Measurements from ENCODE around the gene MED19. TPM values are rescaled to one million over a fixed set of nuclear protein-coding genes. Genes with fewer than 3 reads are reported as not detected.
"Not testable (repeated sequence)": the region's sequence is repeated elsewhere in the genome, so short reads cannot be mapped to it uniquely, and the experiment has no call there.

The MED19 gene
- total RNA-seq, 1 donor from 2014 or later: 18.5 TPM

- Mint-ChIP-seq H3K4me3 (ENCODE audit: unreplicated experiment) (no peak overlapping the region), H3K27me3 (ENCODE audit: unreplicated experiment) (no peaks in the 10 kb centered on the region)
- no peak for TF ChIP-seq CTCF (IDR thresholded peaks at IDR 0.05)
These were observed 23.7 kb upstream of the MED19 start for GRCh38 chr11:57735619-57736298.

GRCh38 chr11:57732661-57733060, 20.6 kb upstream of the MED19 start:
- H3K27ac Mint-ChIP-seq (ENCODE audit: unreplicated experiment): no peak overlapping the region

More at GRCh38 chr11:57735619-57736298, 23.7 kb upstream of the MED19 start:
- peaks cover 9% of the 10 kb centered on the region for H3K36me3 Mint-ChIP-seq (ENCODE audit: unreplicated experiment)
- H3K4me1 Mint-ChIP-seq (ENCODE audit: unreplicated experiment): peaks cover 5% of the 10 kb centered on the region
- H3K27ac Mint-ChIP-seq (ENCODE audit: unreplicated experiment): no peak overlapping the region
- DNase-seq (ENCODE audit: extremely low spot score, unreplicated experiment): no peak
- no peaks in the 10 kb centered on the region for H3K9me3 Mint-ChIP-seq (ENCODE audit: unreplicated experiment)

GRCh38 chr11:57729479-57729878, 17.5 kb upstream of the MED19 start:
- DNase-seq (ENCODE audit: extremely low spot score, unreplicated experiment): no peak
- TF ChIP-seq CTCF (IDR thresholded peaks at IDR 0.05): no peak
- Mint-ChIP-seq H3K27me3 (ENCODE audit: unreplicated experiment) (no peaks in the 10 kb centered on the region), H3K27ac (ENCODE audit: unreplicated experiment) (no peak overlapping the region), H3K4me3 (ENCODE audit: unreplicated experiment) (no peak overlapping the region), H3K4me1 (ENCODE audit: unreplicated experiment) (no peaks in the 10 kb centered on the region), H3K36me3 (ENCODE audit: unreplicated experiment) (peaks cover 3% of the 10 kb centered on the region), H3K9me3 (ENCODE audit: unreplicated experiment) (no peaks in the 10 kb centered on the region)

More at GRCh38 chr11:57732661-57733060, 20.6 kb upstream of the MED19 start:
- Mint-ChIP-seq H3K4me1 (ENCODE audit: unreplicated experiment) (no peaks in the 10 kb centered on the region), H3K36me3 (ENCODE audit: unreplicated experiment) (peaks cover 6% of the 10 kb centered on the region), H3K9me3 (ENCODE audit: unreplicated experiment) (no peaks in the 10 kb centered on the region), H3K27me3 (ENCODE audit: unreplicated experiment) (no peaks in the 10 kb centered on the region), H3K4me3 (ENCODE audit: unreplicated experiment) (no peak overlapping the region)
- TF ChIP-seq CTCF (IDR thresholded peaks at IDR 0.05): no peak
- DNase-seq (ENCODE audit: extremely low spot score, unreplicated experiment): no peak

- no peak for DNase-seq (ENCODE audit: extremely low spot score, unreplicated experiment)
- Mint-ChIP-seq H3K4me3 (ENCODE audit: unreplicated experiment) (no peak overlapping the region), H3K9me3 (ENCODE audit: unreplicated experiment) (no peaks in the 10 kb centered on the region), H3K36me3 (ENCODE audit: unreplicated experiment) (peaks cover 3% of the 10 kb centered on the region), H3K27ac (ENCODE audit: unreplicated experiment) (peak overlapping the region; percentile 9), H3K4me1 (ENCODE audit: unreplicated experiment) (no peaks in the 10 kb centered on the region), H3K27me3 (ENCODE audit: unreplicated experiment) (no peaks in the 10 kb centered on the region)
- TF ChIP-seq CTCF (IDR thresholded peaks at IDR 0.05): no peak
These were observed 16.8 kb upstream of the MED19 start for GRCh38 chr11:57728829-57729228.

- DNase-seq (ENCODE audit: extremely low spot score, unreplicated experiment): no peak
- no peaks in the 10 kb centered on the region for H3K27me3 Mint-ChIP-seq (ENCODE audit: unreplicated experiment)
These were observed 15.2 kb upstream of the MED19 start for GRCh38 chr11:57727185-57727584.

GRCh38 chr11:57716726-57717125, 4.7 kb upstream of the MED19 start:
- not testable (repeated sequence) for H3K27ac Mint-ChIP-seq (ENCODE audit: unreplicated experiment); DNase-seq (ENCODE audit: extremely low spot score, unreplicated experiment); H3K27me3 Mint-ChIP-seq (ENCODE audit: unreplicated experiment); H3K4me3 Mint-ChIP-seq (ENCODE audit: unreplicated experiment); H3K36me3 Mint-ChIP-seq (ENCODE audit: unreplicated experiment); H3K9me3 Mint-ChIP-seq (ENCODE audit: unreplicated experiment)
- H3K4me1 Mint-ChIP-seq (ENCODE audit: unreplicated experiment): peaks cover 18% of the 10 kb centered on the region

More at GRCh38 chr11:57727185-57727584, 15.2 kb upstream of the MED19 start:
- H3K4me3 Mint-ChIP-seq (ENCODE audit: unreplicated experiment): no peak overlapping the region
- H3K27ac Mint-ChIP-seq (ENCODE audit: unreplicated experiment): no peak overlapping the region
- TF ChIP-seq CTCF (IDR thresholded peaks at IDR 0.05): no peak
- H3K36me3 Mint-ChIP-seq (ENCODE audit: unreplicated experiment): peaks cover 3% of the 10 kb centered on the region
- no peaks in the 10 kb centered on the region for H3K9me3 Mint-ChIP-seq (ENCODE audit: unreplicated experiment)
- H3K4me1 Mint-ChIP-seq (ENCODE audit: unreplicated experiment): no peaks in the 10 kb centered on the region
